GM21381 (cell line): Measurements from ENCODE around the gene PTTG2.

Source experiments
- ATAC-seq: cut with Tn5 transposase; IDR thresholded peaks from one replicate; pipeline ENCODE4 v1.9.1; 2021; ENCODE audit warnings: mild to moderate bottlenecking, moderate library complexity; ENCODE audit not compliant: unreplicated experiment

Gene PTTG2

GRCh38 chr4:38004887-38005286 lies 44.7 kb downstream of the PTTG2 start:
- ATAC-seq, result no peak

- no peak for ATAC-seq
Observed at GRCh38 chr4:38005637-38006036, 45.4 kb downstream of the PTTG2 start.

- no peak for ATAC-seq
Observed at GRCh38 chr4:38007645-38008044, 47.4 kb downstream of the PTTG2 start.

GRCh38 chr4:38008571-38009021 lies 48.4 kb downstream of the PTTG2 start:
- no peak for ATAC-seq

- no peak for ATAC-seq
Observed at GRCh38 chr4:38009421-38009820, 49.2 kb downstream of the PTTG2 start.

- ATAC-seq, result no peak
Observed at GRCh38 chr4:38009949-38010348, 49.8 kb downstream of the PTTG2 start.
